CD4-positive, alpha-beta T cell treated with Interleukin-17A for 1 hour (primary cell): ENCODE results near the gene SHC4.
"Not testable (repeated sequence)": the region's sequence is repeated elsewhere in the genome, so short reads cannot be mapped to it uniquely, and the experiment has no call there.

Experiments used
- DNase-seq: peaks from one replicate; pipeline ENCODE4 v3.0.0-alpha.2; 2020

Gene SHC4

GRCh38 chr15:48963524-48964113 is at the start of gene SHC4:
TSS of gene SHC4 (minus strand) at chr15:48963919. CDS start at chr15:48963015, 904 bp downstream.
- DNase-seq: peak; percentile 44

- DNase-seq: no peak
Measured at GRCh38 chr15:48999314-48999713, 35.6 kb upstream of the SHC4 start.

GRCh38 chr15:48996276-48996675 is 32.6 kb upstream of the SHC4 start:
- DNase-seq: no peak

GRCh38 chr15:48993380-48993779 is 29.7 kb upstream of the SHC4 start:
- DNase-seq: no peak

GRCh38 chr15:48992545-48992944 is 28.8 kb upstream of the SHC4 start:
- DNase-seq: no peak

GRCh38 chr15:48992096-48992495 is 28.4 kb upstream of the SHC4 start:
- DNase-seq: no peak

- DNase-seq: no peak
Measured at GRCh38 chr15:48989170-48989569, 25.5 kb upstream of the SHC4 start.

GRCh38 chr15:48987142-48987541 is 23.4 kb upstream of the SHC4 start:
- DNase-seq: no peak

GRCh38 chr15:48986240-48986639 is 22.5 kb upstream of the SHC4 start:
- no peak for DNase-seq

GRCh38 chr15:48985516-48985915 is 21.8 kb upstream of the SHC4 start:
- DNase-seq: no peak

- DNase-seq: no peak
Measured at GRCh38 chr15:48984811-48985352, 21.2 kb upstream of the SHC4 start.

- no peak for DNase-seq
Measured at GRCh38 chr15:48984021-48984710, 20.4 kb upstream of the SHC4 start.

GRCh38 chr15:48983300-48983699 is 19.6 kb upstream of the SHC4 start:
- no peak for DNase-seq

- no peak for DNase-seq
Measured at GRCh38 chr15:48981941-48982340, 18.2 kb upstream of the SHC4 start.

GRCh38 chr15:48978638-48979037 is 14.9 kb upstream of the SHC4 start:
- DNase-seq: no peak

- no peak for DNase-seq
Measured at GRCh38 chr15:48976444-48977088, 12.8 kb upstream of the SHC4 start.

GRCh38 chr15:48975472-48976419 is 12.0 kb upstream of the SHC4 start:
- DNase-seq: peak; percentile 65

- DNase-seq: no peak
Measured at GRCh38 chr15:48974882-48975281, 11.2 kb upstream of the SHC4 start.

- no peak for DNase-seq
Measured at GRCh38 chr15:48972750-48973503, 9.2 kb upstream of the SHC4 start.

GRCh38 chr15:48970926-48971325 is 7.2 kb upstream of the SHC4 start:
- not testable (repeated sequence) for DNase-seq

GRCh38 chr15:48968066-48968465 is 4.3 kb upstream of the SHC4 start:
- DNase-seq: no peak

GRCh38 chr15:48967336-48967735 is 3.6 kb upstream of the SHC4 start:
- DNase-seq: no peak
